ENCODE measurements around the gene VENTX. TPM values are rescaled to one million over a fixed set of nuclear protein-coding genes. Genes with fewer than 3 reads are reported as not detected.

Gene VENTX
- total RNA-seq, 2 experiments from 2014 or later: not detected

GRCh38 chr10:133245439-133246235 is 8.0 kb downstream of the VENTX start:
- Mint-ChIP-seq H3K4me1 (peaks cover 13% of the 10 kb centered on the region), H3K27me3 (peaks cover 22% of the 10 kb centered on the region), H3K4me3 (no peak overlapping the region), H3K27ac (no peak overlapping the region), H3K36me3 (ENCODE audit: low read depth) (no peaks in the 10 kb centered on the region), H3K9me3 (ENCODE audit: low read depth) (no peaks in the 10 kb centered on the region)
- no peak for ATAC-seq
- no peak for DNase-seq
- POLR2A ChIA-PET: no interaction called here
- intact Hi-C loops (cut with DNase I, micrococcal nuclease): no loop called here
- CTCF ChIA-PET: interaction anchor here (0.7 to 1.5 kb wide), 2 partner anchors 98 to 102 kb away, joined by 3 read pairs; no protein-coding TSS in a partner anchor

- intact Hi-C loops (cut with DNase I, micrococcal nuclease): no loop called here
- no peaks in the 10 kb centered on the region for H3K9me3 Mint-ChIP-seq (ENCODE audit: low read depth)
- CTCF ChIA-PET: interaction anchor here (1.5 kb wide), 1 partner anchor 98 kb away, joined by 3 read pairs; no protein-coding TSS in a partner anchor
- POLR2A ChIA-PET: no interaction called here
- ATAC-seq: no peak
- no peak overlapping the region for H3K27ac Mint-ChIP-seq
- no peaks in the 10 kb centered on the region for H3K36me3 Mint-ChIP-seq (ENCODE audit: low read depth)
- no peak for DNase-seq
- peaks cover 16% of the 10 kb centered on the region for H3K27me3 Mint-ChIP-seq
- H3K4me1 Mint-ChIP-seq: peaks cover 7% of the 10 kb centered on the region
- no peak overlapping the region for H3K4me3 Mint-ChIP-seq
Measured at GRCh38 chr10:133246236-133246626, 8.6 kb downstream of the VENTX start.

- POLR2A ChIA-PET: no interaction called here
- Mint-ChIP-seq H3K27me3 (peaks cover 4% of the 10 kb centered on the region), H3K4me3 (no peak overlapping the region), H3K4me1 (no peaks in the 10 kb centered on the region), H3K9me3 (ENCODE audit: low read depth) (no peaks in the 10 kb centered on the region), H3K27ac (no peak overlapping the region), H3K36me3 (ENCODE audit: low read depth) (no peaks in the 10 kb centered on the region)
- no peak for DNase-seq
- CTCF ChIA-PET: interaction anchor here (1.1 kb wide), 1 partner anchor 56 kb away, joined by 4 read pairs; no protein-coding TSS in a partner anchor
- no peak for ATAC-seq
- intact Hi-C loops (cut with DNase I, micrococcal nuclease): no loop called here
Measured at GRCh38 chr10:133247681-133248333, 10.2 kb downstream of the VENTX start.

- no peak overlapping the region for H3K27ac Mint-ChIP-seq
- CTCF ChIA-PET: interaction anchor here (1.1 kb wide), 1 partner anchor 55 kb away, joined by 4 read pairs; no protein-coding TSS in a partner anchor
Measured at GRCh38 chr10:133248334-133248715, 10.7 kb downstream of the VENTX start.

GRCh38 chr10:133249094-133249780 is 11.6 kb downstream of the VENTX start:
- H3K36me3 Mint-ChIP-seq (ENCODE audit: low read depth): no peaks in the 10 kb centered on the region
- no peaks in the 10 kb centered on the region for H3K27me3 Mint-ChIP-seq
- ChIA-PET CTCF (no interaction called here), POLR2A (no interaction called here)
- ATAC-seq (no peak), DNase-seq (no peak)
- intact Hi-C loops (cut with DNase I, micrococcal nuclease): no loop called here
- H3K4me3 Mint-ChIP-seq: no peak overlapping the region
- no peaks in the 10 kb centered on the region for H3K9me3 Mint-ChIP-seq (ENCODE audit: low read depth)
- H3K27ac Mint-ChIP-seq: no peak overlapping the region
- no peaks in the 10 kb centered on the region for H3K4me1 Mint-ChIP-seq

More at GRCh38 chr10:133248334-133248715, 10.7 kb downstream of the VENTX start:
- DNase-seq (no peak), ATAC-seq (no peak)
- POLR2A ChIA-PET: no interaction called here
- intact Hi-C loops (cut with DNase I, micrococcal nuclease): no loop called here
- H3K4me1 Mint-ChIP-seq: no peaks in the 10 kb centered on the region
- no peaks in the 10 kb centered on the region for H3K36me3 Mint-ChIP-seq (ENCODE audit: low read depth)
- H3K27me3 Mint-ChIP-seq: no peaks in the 10 kb centered on the region
- no peaks in the 10 kb centered on the region for H3K9me3 Mint-ChIP-seq (ENCODE audit: low read depth)
- H3K4me3 Mint-ChIP-seq: no peak overlapping the region

GRCh38 chr10:133249975-133250754 is 12.5 kb downstream of the VENTX start:
- H3K27ac Mint-ChIP-seq: no peak overlapping the region
- ChIA-PET POLR2A (no interaction called here), CTCF (no interaction called here)
- ATAC-seq (no peak), DNase-seq (no peak)
- H3K27me3 Mint-ChIP-seq: no peaks in the 10 kb centered on the region
- no peaks in the 10 kb centered on the region for H3K36me3 Mint-ChIP-seq (ENCODE audit: low read depth)
- intact Hi-C loops (cut with DNase I, micrococcal nuclease): loop anchor here in 1 of 2 experiments (10.0 kb wide), 1 partner anchor 1345 kb away; the partner anchor contains the start of gene PPP2R2D
- no peaks in the 10 kb centered on the region for H3K4me1 Mint-ChIP-seq
- H3K9me3 Mint-ChIP-seq (ENCODE audit: low read depth): no peaks in the 10 kb centered on the region
- no peak overlapping the region for H3K4me3 Mint-ChIP-seq

GRCh38 chr10:133251388-133252222 is 13.9 kb downstream of the VENTX start:
- ChIA-PET CTCF (no interaction called here), POLR2A (no interaction called here)
- Mint-ChIP-seq H3K4me1 (no peaks in the 10 kb centered on the region), H3K4me3 (no peak overlapping the region), H3K36me3 (ENCODE audit: low read depth) (no peaks in the 10 kb centered on the region), H3K27me3 (no peaks in the 10 kb centered on the region), H3K27ac (no peak overlapping the region), H3K9me3 (ENCODE audit: low read depth) (no peaks in the 10 kb centered on the region)
- DNase-seq (no peak), ATAC-seq (no peak)
- intact Hi-C loops (cut with DNase I, micrococcal nuclease): loop anchor here in 1 of 2 experiments (10.0 kb wide), 1 partner anchor 1347 kb away; the partner anchor contains the start of gene PPP2R2D

GRCh38 chr10:133252223-133252552 is 14.5 kb downstream of the VENTX start:
- DNase-seq (no peak), ATAC-seq (no peak)
- Mint-ChIP-seq H3K36me3 (ENCODE audit: low read depth) (no peaks in the 10 kb centered on the region), H3K4me1 (peaks cover 4% of the 10 kb centered on the region), H3K27ac (no peak overlapping the region), H3K27me3 (no peaks in the 10 kb centered on the region), H3K4me3 (no peak overlapping the region), H3K9me3 (ENCODE audit: low read depth) (no peaks in the 10 kb centered on the region)
- ChIA-PET CTCF (no interaction called here), POLR2A (no interaction called here)
- intact Hi-C loops (cut with DNase I, micrococcal nuclease): loop anchor here in 1 of 2 experiments (10.0 kb wide), 1 partner anchor 1347 kb away; the partner anchor contains the start of gene PPP2R2D

- Mint-ChIP-seq H3K27ac (no peak overlapping the region), H3K9me3 (ENCODE audit: low read depth) (no peaks in the 10 kb centered on the region), H3K4me1 (peaks cover 16% of the 10 kb centered on the region), H3K36me3 (ENCODE audit: low read depth) (no peaks in the 10 kb centered on the region), H3K4me3 (no peak overlapping the region), H3K27me3 (no peaks in the 10 kb centered on the region)
- DNase-seq (no peak), ATAC-seq (no peak)
- intact Hi-C loops (cut with DNase I, micrococcal nuclease): loop anchor here in 1 of 2 experiments (10.0 kb wide), 1 partner anchor 1349 kb away; the partner anchor contains the start of gene PPP2R2D
- ChIA-PET POLR2A (no interaction called here), CTCF (no interaction called here)
Measured at GRCh38 chr10:133253361-133253955, 15.8 kb downstream of the VENTX start.

- ChIA-PET POLR2A (no interaction called here), CTCF (no interaction called here)
- Mint-ChIP-seq H3K4me1 (peaks cover 25% of the 10 kb centered on the region), H3K36me3 (ENCODE audit: low read depth) (no peaks in the 10 kb centered on the region), H3K9me3 (ENCODE audit: low read depth) (no peaks in the 10 kb centered on the region), H3K27me3 (no peaks in the 10 kb centered on the region), H3K27ac (no peak overlapping the region), H3K4me3 (no peak overlapping the region)
- intact Hi-C loops (cut with DNase I, micrococcal nuclease): loop anchor here (5.0 to 10.0 kb wide), 3 partner anchors 138 to 1350 kb away; partner anchors contain the start of genes BNIP3 (in 1 of the 2), MTG1 (in 1 of the 2) and PPP2R2D (in 1 of the 2)
- ATAC-seq: no peak
- DNase-seq: no peak
Measured at GRCh38 chr10:133254421-133255120, 16.9 kb downstream of the VENTX start.

All from activated CD4-positive, alpha-beta T cell treated with anti-CD3 and anti-CD28 coated beads for 36 hours (primary cell).